Activated effector memory CD4-positive, alpha-beta T cell treated with Interleukin-2 at 50 U/mL for 16 hours (primary cell): ENCODE results near the gene SMC1B.
"Not testable (repeated sequence)": the region's sequence is repeated elsewhere in the genome, so short reads cannot be mapped to it uniquely, and the experiment has no call there.

ENCODE experiments used
- DNase-seq: peaks from one replicate; pipeline ENCODE4 v3.0.0-alpha.2; 2020

Gene SMC1B

DNA sequence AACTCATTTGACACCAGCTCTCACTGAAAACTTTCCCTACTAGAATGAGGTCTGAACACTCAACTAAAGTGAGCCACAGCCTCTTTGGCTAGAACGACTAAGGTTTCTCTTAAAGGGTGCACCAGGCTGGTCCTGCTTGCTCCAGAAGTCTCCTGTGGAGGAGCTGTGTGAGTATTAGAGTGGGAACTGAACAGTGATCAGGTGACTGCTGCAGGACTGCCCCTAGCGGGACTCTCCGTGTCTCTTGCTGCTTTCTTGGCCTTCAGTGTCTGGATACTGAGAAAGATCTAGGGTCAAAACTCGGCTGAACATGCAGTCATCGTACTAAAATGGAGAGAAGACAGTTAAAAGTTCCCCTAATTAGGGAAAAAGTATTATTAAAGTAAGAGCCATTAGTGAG is 69.1 kb downstream of the SMC1B start:
- DNase-seq = no peak

- DNase-seq = no peak
Observed at GRCh38 chr22:45343143-45343542, 70.3 kb downstream of the SMC1B start.

DNA sequence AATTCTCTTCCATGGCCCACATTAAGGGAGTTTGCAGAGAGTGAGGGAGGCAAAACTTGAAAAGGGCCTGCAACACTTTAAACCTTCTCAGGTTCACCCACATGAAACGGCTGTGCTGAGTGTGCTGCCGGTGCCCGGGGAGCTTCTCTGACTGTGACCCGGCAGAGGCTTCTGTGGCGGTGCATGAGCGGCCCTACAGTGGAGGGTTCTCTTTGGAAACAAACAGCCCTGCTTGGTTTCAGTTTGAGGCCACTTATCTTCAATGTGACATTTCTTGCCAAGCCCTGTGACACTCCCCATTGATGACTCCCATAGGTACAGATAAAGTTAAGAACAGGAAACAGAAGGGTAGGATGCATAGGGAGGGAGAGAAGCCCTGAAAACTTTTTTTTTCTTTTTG is 71.9 kb downstream of the SMC1B start:
- DNase-seq = peak; percentile 20

DNA sequence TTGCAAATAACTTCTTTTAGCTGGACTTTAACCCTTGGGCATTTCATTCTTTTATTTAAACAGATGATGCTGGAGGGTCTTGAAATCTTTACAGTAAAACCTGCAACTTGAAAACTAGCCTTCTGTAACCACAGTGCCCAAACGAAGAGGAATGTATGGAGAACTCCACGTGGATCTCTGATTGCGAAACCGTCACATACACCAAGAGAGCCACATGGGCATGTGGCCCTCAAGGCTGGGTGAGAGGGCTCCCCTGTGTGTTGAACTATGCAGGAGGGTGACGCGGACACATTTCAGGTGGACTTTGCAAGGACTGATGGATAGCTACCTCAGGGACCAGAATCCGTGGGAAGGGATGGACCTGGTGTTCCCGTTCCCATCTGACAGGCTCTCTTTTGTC is 73.1 kb downstream of the SMC1B start:
- DNase-seq = no peak

DNA sequence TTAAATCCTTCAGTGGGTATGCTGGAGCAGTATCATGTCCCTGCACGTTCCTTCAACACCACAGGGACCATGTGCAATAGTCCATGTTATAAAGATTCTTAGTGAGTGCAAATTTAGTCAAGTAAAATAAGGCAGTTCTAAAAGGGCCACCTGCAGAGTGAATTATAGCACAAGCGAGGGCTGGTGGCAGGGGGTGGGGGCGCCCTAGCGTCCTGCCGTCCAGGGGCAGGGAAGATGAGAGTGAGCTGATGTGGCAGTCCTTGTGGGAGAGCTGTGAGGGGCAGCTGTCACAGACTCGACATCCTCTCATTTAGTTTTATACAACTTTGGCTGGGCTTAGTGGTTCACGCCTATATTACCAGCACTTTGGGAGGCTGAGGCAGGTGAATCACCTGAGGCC is 74.6 kb downstream of the SMC1B start:
- no peak for DNase-seq

- DNase-seq = no peak
Observed at GRCh38 chr22:45337536-45337935, 75.9 kb downstream of the SMC1B start.

DNA sequence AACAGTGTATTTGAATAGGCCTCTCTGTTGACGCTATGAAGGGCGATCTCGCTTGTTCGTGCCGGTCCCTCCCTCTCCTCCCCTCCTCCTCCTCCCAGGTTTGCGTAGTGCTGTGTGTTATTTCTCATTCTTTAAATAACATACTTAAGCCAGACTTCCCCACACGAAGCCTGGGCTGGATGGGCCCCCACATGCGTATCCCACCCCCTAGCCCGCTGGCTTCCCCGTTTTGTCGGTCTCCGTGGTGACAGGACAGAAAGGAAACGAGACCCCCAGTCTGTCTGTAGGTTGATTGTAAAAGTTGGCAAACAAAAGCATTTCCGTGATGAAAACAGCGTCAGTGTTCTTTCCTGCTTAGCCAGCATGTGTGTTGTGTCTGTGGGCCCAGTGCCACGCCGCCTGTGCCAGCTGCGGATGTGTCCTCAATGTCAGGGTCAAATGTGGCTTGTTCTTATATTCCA is 76.4 kb downstream of the SMC1B start:
- DNase-seq = no peak

DNA sequence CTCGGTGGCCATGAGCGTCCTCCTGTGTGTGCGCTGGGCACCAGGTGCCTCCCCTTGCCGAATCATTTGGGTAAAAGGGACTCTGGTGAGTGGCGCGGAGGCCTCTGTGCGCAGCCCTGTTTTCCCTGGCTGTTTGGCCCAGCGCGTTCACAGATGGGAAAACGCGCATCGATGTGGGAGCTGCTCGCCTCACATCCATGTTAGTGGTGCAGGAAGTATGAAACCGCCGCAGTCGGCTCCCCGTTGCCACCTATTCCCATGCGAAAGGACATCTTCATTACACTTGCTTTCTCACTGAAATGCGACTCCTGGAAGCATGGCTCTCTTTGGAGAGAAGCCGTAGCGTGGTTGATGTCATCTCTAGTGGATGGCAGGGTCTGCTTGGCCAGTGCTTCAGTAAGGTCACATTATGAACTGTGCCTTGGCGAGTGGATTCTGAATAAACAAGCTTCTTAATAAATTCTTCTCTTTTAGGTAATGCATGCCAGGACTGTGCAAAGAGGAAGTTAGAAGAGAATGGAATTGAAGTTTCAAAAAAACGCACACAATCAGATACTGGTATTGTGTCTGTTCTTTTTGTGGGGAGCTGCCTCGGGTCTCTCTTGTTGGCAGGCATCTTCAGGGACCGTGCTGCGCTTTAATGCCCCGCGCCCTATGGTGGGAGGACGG is 77.4 kb downstream of the SMC1B start:
- DNase-seq = no peak

DNA sequence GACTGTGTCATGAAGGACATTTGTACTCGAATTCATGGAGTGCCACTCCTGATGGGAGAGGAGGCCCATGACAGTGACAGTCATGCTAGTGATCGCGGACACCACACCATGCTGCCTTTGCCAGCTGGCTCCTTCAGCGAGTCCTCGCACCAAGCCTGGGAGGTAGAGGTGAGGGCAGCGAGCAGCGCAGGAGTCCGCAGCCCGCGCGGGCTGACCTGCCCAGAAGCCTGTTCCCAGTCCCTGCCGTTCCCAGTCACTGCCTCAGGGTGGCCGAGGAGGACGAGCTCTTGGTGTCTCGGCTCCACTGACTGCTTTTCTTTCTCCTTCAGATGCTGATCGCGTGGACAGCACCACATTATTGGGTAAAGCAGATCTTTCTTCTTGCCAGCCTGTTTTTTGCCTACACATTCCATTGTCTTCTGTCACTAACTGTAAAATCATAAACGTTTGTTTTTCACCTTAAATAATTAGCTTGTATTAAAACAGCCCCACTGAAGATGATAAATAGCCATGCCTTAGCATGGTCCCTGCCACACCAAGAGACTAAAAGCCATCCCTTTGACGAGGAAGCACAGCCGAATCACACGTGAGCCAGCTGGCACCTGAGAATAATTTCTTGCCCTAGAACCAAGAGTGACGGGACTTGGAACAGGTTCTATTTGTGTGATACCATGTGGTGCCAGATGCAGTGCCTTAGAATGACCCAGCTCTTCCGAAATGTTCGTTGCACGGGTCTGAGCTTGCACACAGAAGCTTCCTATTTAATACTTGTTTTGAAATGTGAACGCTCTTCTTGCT is 78.2 kb downstream of the SMC1B start:
- DNase-seq = no peak

GRCh38 chr22:45334528-45334927 is 78.9 kb downstream of the SMC1B start:
- no peak for DNase-seq

GRCh38 chr22:45334068-45334467 is 79.3 kb downstream of the SMC1B start:
- no peak for DNase-seq

GRCh38 chr22:45332001-45332400 is 81.4 kb downstream of the SMC1B start:
- DNase-seq = no peak

- no peak for DNase-seq
Observed at GRCh38 chr22:45331486-45331885, 81.9 kb downstream of the SMC1B start.

DNA sequence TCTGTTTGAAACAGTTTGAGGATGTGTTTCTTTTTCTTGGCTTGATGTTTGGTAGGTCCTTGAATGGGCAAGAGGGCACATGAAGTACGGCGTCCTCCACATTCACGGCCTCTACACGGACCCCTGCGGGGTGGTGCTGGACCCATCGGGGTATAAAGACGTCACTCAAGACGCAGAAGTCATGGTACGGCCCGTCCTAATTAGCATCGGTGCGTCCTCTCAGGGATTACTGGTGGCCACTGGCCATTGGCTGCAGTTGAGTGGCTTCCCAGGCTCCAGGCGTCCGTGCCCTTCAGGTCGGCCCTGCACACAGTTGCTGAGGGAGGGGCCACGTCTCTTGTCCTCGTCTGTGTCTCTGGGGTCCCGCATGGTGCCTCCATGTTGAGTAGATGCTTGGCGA is 82.9 kb downstream of the SMC1B start:
- DNase-seq = no peak

- DNase-seq = no peak
Observed at GRCh38 chr22:45329530-45329936, 83.9 kb downstream of the SMC1B start.

DNA sequence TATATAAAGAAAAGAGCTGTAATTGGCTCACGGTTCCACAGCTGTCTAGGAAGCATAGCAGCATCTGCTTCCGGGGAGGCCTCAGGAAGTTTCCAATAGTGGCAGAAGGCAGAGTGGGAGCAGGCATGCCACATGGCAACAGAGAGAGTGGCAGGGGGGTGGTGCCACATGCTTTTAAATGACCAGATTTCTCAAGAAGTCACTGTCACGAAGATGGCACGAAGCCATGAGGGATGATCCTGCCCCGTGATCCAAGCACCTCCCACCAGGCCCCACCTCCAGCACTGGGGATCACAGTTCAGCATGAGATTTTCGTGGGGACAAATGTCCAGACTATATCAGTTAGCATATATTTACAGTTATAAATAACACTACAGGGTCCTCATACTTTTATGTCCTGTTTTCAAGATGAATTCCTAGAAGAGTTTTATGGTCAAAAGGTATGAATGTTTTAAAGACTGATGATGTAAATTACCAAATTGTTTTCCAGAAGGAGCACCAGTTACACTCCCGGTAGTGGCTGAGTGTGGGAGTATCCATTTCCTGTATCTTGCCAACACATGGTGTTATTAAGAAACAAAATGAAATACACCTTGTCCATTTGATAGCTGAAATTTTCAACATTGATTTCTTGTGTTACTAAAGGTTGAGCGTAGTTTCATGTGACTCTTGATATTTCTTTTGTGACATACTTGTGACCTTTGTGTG is 84.4 kb downstream of the SMC1B start:
- DNase-seq = no peak

GRCh38 chr22:45328261-45328660 is 85.1 kb downstream of the SMC1B start:
- not testable (repeated sequence) for DNase-seq

GRCh38 chr22:45324311-45324711 is 89.1 kb downstream of the SMC1B start:
- no peak for DNase-seq

DNA sequence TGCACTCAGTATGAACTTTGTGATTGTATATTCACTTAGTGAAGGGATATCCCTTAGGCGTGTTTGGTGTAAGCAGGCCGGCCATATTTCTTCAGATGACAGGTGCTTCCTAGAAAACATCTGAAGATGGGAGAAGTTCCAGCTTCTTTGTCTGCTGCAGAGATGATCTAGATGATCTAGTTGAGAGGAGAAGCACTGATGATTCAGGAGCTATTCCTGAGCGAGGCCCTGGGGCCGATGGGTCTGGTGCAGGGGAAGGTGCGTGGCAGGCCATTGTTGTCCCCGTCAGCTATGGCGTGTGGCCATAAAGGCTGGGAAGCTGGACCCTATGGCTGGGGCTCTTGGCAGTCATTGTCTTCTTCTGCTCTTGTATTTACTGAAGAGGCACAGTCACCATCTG is 89.7 kb downstream of the SMC1B start:
- no peak for DNase-seq

DNA sequence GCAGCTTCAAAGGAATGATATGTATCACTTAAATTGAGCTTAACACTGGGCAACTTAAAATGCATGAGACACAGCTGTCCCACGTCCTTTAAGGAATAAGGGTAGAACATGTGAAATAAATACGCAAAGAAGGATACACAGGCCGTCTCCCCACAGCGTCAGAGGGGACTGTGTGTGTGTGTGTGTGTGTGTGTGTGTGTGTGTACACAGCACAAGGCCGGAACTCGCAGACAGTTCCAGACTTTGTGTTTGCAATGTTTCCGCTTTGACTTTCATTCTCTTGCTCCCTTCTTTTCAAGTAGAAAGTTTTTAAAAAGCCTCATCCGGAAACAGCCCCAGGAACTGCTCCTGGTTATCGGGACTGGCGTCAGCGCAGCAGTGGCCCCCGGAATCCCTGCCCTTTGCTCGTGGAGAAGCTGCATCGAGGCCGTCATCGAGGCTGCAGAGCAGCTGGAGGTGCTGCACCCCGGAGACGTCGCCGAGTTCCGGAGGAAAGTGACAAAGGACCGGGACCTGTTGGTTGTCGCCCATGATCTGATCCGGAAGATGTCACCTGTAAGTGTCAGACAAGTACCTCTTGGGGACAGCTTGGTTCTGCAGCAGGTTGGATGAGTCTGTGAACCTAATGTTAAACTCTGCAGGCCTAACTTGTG is 90.4 kb downstream of the SMC1B start:
- no peak for DNase-seq

DNA sequence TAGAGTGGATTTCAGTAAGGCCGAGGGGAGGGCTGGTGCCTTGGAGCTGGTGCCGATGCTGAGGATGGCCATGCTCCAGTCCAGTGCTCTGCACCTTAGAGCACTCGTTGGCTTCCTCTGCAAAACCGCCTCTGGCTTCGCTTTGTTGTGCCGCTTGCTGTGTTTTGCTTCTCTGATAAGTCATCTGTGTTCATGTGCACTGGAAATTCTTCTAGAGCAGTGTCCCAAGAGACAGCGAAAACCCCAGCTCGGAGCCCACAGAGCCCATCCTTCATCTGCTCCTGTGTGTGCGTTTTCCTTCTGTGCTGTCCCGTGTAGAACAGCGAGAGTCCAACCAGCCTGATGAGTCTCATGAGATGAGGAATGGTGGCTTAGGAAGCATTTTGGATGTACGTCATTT is 91.6 kb downstream of the SMC1B start:
- no peak for DNase-seq

GRCh38 chr22:45320357-45320976 is 92.9 kb downstream of the SMC1B start:
- no peak for DNase-seq

GRCh38 chr22:45319324-45319685 is 94.1 kb downstream of the SMC1B start:
- DNase-seq = no peak
